Activated T-cell treated with anti-CD3 and anti-CD28 coated beads for 1 hour (primary cell): ENCODE data around the gene BTNL3.
"Not testable (repeated sequence)": the region's sequence is repeated elsewhere in the genome, so short reads cannot be mapped to it uniquely, and the experiment has no call there.

Experiments
- DNase-seq: peaks from one replicate; pipeline ENCODE4 v3.0.0-alpha.2; 2020; ENCODE audit warnings: low read depth

Gene BTNL3

GRCh38 chr5:181024245-181025064, 35.8 kb downstream of the BTNL3 start:
- no peak for DNase-seq

GRCh38 chr5:181027452-181028031, 38.9 kb downstream of the BTNL3 start:
- no peak for DNase-seq

- DNase-seq = no peak
These were observed 39.6 kb downstream of the BTNL3 start for GRCh38 chr5:181028032-181028819.

- no peak for DNase-seq
These were observed 43.1 kb downstream of the BTNL3 start for GRCh38 chr5:181031716-181032115.

- no peak for DNase-seq
These were observed 47.6 kb downstream of the BTNL3 start for GRCh38 chr5:181035991-181036815.

GRCh38 chr5:181036816-181037364, 48.2 kb downstream of the BTNL3 start:
- DNase-seq = no peak

- no peak for DNase-seq
These were observed 48.8 kb downstream of the BTNL3 start for GRCh38 chr5:181037365-181037861.

GRCh38 chr5:181039471-181039870, 50.8 kb downstream of the BTNL3 start:
- DNase-seq = no peak

- DNase-seq = no peak
These were observed 51.4 kb downstream of the BTNL3 start, which contains the start of gene BTNL9 for GRCh38 chr5:181039931-181040630. TSS of gene BTNL9 (plus strand) at chr5:181040266. CDS start at chr5:181045490, 5,224 bp downstream.

GRCh38 chr5:181040631-181040945, 51.9 kb downstream of the BTNL3 start:
- DNase-seq = no peak

- DNase-seq = no peak
These were observed 52.4 kb downstream of the BTNL3 start for GRCh38 chr5:181041043-181041442.

- DNase-seq = no peak
These were observed 53.5 kb downstream of the BTNL3 start for GRCh38 chr5:181042036-181042713.

GRCh38 chr5:181042722-181043121, 54.1 kb downstream of the BTNL3 start:
- no peak for DNase-seq

- no peak for DNase-seq
These were observed 54.8 kb downstream of the BTNL3 start for GRCh38 chr5:181043285-181044092.

GRCh38 chr5:181044093-181044599, 55.5 kb downstream of the BTNL3 start:
- no peak for DNase-seq

GRCh38 chr5:181044662-181045305, 56.1 kb downstream of the BTNL3 start:
- DNase-seq = no peak

- no peak for DNase-seq
These were observed 56.7 kb downstream of the BTNL3 start for GRCh38 chr5:181045316-181045715.

- not testable (repeated sequence) for DNase-seq
These were observed 57.2 kb downstream of the BTNL3 start for GRCh38 chr5:181045857-181046256.

- no peak for DNase-seq
These were observed 58.6 kb downstream of the BTNL3 start for GRCh38 chr5:181047288-181047687.
